ENCODE results near the gene DAZAP2.
"Not testable (repeated sequence)": the region's sequence is repeated elsewhere in the genome, so short reads cannot be mapped to it uniquely, and the experiment has no call there.

The DAZAP2 gene

DNA sequence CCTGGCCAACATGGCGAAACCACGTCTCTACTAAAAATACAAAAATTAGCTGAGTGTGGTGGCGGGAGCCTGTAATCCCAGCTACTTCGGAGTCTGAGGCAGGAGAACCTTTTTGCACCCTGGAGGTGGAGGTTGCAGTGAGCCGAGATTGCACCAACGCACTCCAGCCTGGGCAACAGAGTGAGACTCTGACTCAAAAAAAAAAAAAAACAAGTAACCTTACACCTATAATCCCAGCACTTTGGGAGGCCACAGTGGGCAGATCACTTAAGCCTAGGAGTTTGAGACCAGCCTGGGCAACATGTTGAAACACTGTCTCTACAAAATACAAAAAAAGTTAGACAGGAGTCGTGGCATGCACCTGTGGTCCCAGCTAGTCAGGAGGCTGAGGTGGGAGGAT is 34.2 kb downstream of the DAZAP2 start:
- not testable (repeated sequence) for DNase-seq; H3K4me3 Mint-ChIP-seq; H3K27me3 Mint-ChIP-seq; ATAC-seq (replicated peaks); H3K27ac Mint-ChIP-seq; H3K36me3 Mint-ChIP-seq (ENCODE audit: insufficient read depth); H3K9me3 Mint-ChIP-seq
- peaks cover 16 to 24% of the 10 kb centered on the region in 2 donors for H3K4me1 Mint-ChIP-seq (ENCODE audit: low read depth in 2 of 2)

DNA sequence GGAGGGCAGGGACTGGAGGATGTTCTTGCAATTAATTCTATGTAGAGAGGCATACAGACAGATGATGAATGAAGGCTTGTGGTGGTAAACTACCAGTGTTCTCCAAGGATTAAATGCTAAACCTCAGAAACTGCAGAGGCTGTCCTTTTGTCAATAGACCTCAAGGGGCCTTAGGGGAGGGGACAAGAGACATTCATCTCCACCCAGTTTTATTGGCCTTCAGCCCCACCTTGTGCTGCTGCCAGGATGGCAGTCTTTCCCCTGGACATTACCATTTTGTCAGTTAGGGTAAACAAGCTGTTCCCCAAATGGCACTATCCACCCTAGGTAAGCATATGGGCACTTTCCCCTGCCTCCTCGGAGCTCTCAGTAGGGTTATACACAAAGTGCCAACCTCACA is 36.5 kb downstream of the DAZAP2 start:
- Mint-ChIP-seq H3K27ac (no peak overlapping the region), H3K36me3 (ENCODE audit: insufficient read depth) (peaks cover 13% of the 10 kb centered on the region), H3K4me3 (no peak overlapping the region), H3K9me3 (no peaks in the 10 kb centered on the region), H3K4me1 (ENCODE audit: low read depth in 2 of 2) (peaks cover 6 to 12% of the 10 kb centered on the region in 2 donors), H3K27me3 (no peaks in the 10 kb centered on the region)
- DNase-seq: no peak
- ATAC-seq (replicated peaks): no peak

DNA sequence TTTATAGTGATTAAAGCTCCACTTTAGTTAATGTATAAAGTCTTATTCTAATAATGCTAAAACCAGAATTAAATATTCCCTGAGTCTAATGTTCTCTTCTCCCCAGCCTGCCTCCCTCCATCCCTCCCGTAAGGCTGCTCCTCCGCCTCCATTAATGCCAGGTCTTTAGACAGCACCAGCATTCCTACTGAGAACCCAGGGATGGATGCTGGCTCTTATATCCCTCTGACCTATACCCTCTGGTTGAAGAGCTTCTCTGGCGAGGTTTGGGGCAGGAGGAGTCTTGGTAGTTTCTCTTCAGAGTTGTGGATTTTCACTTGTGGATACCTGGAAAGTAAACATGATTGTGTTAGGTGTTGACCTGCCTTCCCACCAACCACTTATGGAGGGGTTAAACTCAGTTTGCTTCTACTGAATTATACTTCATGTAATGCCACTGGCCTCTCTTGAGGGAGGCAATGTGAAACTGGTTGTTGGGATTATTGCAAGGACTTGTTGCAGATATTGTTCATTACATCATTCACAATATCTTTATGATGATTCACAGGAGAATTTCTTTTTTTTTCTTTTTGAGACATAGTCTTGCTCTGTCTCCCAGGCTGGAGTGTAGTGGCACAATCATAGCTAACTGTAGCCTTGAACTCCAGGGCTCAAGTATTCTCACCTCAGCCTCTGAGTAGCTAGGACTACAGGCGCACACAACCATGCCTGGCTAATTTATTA is 42.7 kb downstream of the DAZAP2 start:
- Mint-ChIP-seq H3K27ac (no peak overlapping the region), H3K36me3 (ENCODE audit: insufficient read depth) (peaks cover 62% of the 10 kb centered on the region), H3K27me3 (no peaks in the 10 kb centered on the region), H3K4me1 (ENCODE audit: low read depth in 2 of 2) (no peaks in the 10 kb centered on the region), H3K4me3 (no peak overlapping the region), H3K9me3 (no peaks in the 10 kb centered on the region)
- ATAC-seq (replicated peaks) (no peak), DNase-seq (no peak)

DNA sequence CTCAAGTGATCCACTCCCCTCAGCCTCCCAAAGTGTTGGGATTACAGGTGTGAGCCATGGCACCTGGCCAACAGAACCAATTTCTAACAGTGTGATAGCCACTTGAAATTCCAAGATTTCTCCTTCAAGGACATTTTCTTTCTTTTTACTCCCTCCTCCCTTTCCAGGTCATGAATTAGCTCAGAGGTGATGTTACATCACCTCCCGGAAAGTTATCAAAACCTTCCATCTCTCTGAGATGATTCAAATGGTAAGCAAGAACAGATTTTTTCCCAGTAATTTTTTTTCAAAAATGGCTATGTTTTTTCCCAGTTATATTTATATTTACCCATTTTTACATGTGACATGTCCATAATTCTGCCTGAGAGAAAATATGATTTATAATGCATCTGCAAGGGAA is 47.2 kb downstream of the DAZAP2 start:
- Mint-ChIP-seq H3K9me3 (no peaks in the 10 kb centered on the region), H3K4me3 (no peak overlapping the region), H3K27ac (peak overlapping the region; percentile 23 to 72), H3K4me1 (ENCODE audit: low read depth in 2 of 2) (peaks cover 0 to under 1% of the 10 kb centered on the region in 2 donors), H3K27me3 (no peaks in the 10 kb centered on the region), H3K36me3 (ENCODE audit: insufficient read depth) (peaks cover 90% of the 10 kb centered on the region)
- ATAC-seq (replicated peaks): no peak
- no peak for DNase-seq

DNA sequence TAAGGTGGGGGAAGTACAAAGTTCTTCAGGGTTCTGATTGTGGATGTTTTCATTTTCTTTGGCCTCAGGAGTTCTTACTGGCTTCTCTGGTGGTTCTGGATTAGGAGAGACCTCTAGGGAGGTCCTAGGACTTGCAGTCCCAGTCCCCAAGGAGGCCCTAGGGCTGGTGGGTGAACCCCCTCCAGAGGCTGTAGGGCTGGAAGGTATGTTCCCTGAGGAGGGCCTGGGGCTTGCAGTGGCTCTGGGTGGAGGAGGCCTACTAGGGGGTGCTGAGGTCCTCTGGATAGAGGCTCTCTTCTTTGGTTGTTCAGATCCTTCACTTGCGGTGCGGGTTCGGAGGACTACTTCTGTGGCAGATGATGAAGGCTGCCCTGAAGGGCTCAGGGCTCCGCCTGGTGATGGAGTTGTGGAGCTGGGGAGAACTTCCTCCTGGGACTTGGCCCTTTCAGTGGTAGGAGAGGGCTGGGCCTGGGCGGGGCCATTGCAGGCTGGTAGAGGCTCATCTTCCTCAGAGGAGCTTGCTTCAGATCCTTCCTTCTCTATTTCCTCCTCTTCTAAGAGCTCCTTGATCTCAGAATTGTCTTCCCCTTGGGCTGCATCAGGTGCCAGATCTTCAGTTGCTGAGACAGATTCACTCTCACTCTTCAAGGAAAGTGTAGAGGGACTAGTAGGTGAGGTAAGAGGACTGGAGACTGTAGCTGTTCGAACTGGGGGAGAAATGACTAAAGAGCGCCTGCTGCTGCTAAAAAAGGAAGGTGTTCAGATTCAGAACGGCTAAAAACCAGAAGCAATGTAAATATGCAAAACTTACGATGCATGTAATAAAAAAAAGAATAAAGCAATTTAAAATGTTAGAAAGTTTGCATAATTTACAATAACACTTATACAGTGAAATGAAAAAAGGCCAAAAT is 53.2 kb downstream of the DAZAP2 start:
- H3K36me3 Mint-ChIP-seq (ENCODE audit: insufficient read depth): peaks cover 98% of the 10 kb centered on the region
- not testable (repeated sequence) for H3K27me3 Mint-ChIP-seq; DNase-seq; ATAC-seq (replicated peaks); H3K4me3 Mint-ChIP-seq; H3K9me3 Mint-ChIP-seq
- H3K4me1 Mint-ChIP-seq (ENCODE audit: low read depth in 2 of 2): peaks cover 7 to 16% of the 10 kb centered on the region in 2 donors
- peak overlapping the region; percentile 32 to 68 for H3K27ac Mint-ChIP-seq
